Endothelial cell of umbilical vein (primary cell): ENCODE results near the gene NBPF6.

Source experiments
- MYC ChIP-seq: IDR thresholded peaks from one replicate; pipeline ENCODE4 v1.6.1; 2011; ENCODE audit warnings: mild to moderate bottlenecking, low read depth, low read length
- TF ChIP-seq, protein P1 (sequence below): IDR thresholded peaks from 2 replicates; pipeline ENCODE4 v1.6.1; 2011; ENCODE audit not compliant: insufficient read depth, insufficient read length

DNA sequence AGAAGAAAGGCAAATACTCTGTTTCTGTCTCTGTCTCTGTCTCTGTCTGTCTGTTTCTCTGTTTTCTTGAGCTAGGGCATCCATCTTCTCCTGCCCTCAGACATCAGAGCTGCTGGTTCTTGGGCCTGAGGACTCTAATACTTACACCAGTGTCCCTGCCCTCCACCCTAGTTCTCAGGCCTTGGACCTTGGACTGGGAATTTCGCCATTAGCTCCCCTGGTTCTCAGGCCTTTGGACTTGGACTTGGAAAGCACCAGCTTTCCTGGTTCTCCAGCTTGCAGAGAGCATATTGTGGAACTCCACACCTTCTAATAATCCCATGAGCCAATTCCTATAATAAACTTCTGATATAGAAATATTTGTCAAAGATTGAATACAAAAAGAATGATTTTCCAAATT, 32.6 kb downstream of the NBPF6 start:
- TF ChIP-seq MYC = no peak
- TF ChIP-seq, protein P1, sequence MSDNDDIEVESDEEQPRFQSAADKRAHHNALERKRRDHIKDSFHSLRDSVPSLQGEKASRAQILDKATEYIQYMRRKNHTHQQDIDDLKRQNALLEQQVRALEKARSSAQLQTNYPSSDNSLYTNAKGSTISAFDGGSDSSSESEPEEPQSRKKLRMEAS = no peak
